HUES48 (cell line): ENCODE results near the gene PDIA2.

ENCODE experiments used
- H3K27ac ChIP-seq: one replicate; pipeline ENCODE4 v1.7.0; 2013; ENCODE audit warnings: low read depth, low read length, inconsistent platforms
- H3K27me3 ChIP-seq: 2 replicates; pipeline ENCODE4 v1.6.1; 2013; ENCODE audit warnings: mild to moderate bottlenecking, low read length; ENCODE audit not compliant: control insufficient read depth, insufficient read depth
- H3K36me3 ChIP-seq: 2 replicates; pipeline ENCODE4 v1.6.1; 2013; ENCODE audit warnings: low read length; ENCODE audit not compliant: control insufficient read depth, insufficient read depth
- H3K4me1 ChIP-seq: 2 replicates; pipeline ENCODE4 v1.6.1; 2013; ENCODE audit warnings: mild to moderate bottlenecking, low read length; ENCODE audit not compliant: control insufficient read depth, insufficient read depth
- H3K4me3 ChIP-seq: 2 replicates; pipeline ENCODE4 v1.5.1; 2013; ENCODE audit warnings: mild to moderate bottlenecking, low read depth, low read length
- H3K9ac ChIP-seq: 2 replicates; pipeline ENCODE4 v1.6.1; 2013; ENCODE audit warnings: mild to moderate bottlenecking, low read depth, low read length, moderate library complexity
- H3K9me3 ChIP-seq: 2 replicates; pipeline ENCODE4 v1.6.1; 2013; ENCODE audit warnings: low read length; ENCODE audit not compliant: control insufficient read depth, insufficient read depth

The PDIA2 gene

DNA sequence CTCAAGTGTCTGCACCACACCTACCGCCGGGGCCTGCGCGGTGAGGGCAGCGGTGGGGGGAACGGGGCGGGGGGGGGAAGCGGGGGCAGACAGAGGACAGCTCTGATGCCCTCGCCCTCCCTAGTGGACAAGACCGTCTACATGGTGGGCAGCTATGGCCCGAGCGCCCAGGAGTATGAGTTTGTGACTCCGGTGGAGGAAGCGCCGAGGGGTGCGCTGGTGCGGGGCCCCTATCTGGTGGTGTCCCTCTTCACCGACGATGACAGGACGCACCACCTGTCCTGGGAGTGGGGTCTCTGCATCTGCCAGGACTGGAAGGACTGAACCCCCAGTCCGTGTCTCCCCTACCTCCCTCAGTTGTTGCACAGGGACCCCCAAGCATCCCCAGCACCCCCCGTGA, 473 bp upstream of the PDIA2 start:
- no peak overlapping the region for H3K27ac ChIP-seq
- no peaks in the 10 kb centered on the region for H3K9me3 ChIP-seq
- no peaks in the 10 kb centered on the region for H3K4me1 ChIP-seq
- peaks cover 6% of the 10 kb centered on the region for H3K36me3 ChIP-seq
- H3K4me3 ChIP-seq = no peak overlapping the region
- H3K27me3 ChIP-seq = peaks cover 25% of the 10 kb centered on the region
- no peak overlapping the region for H3K9ac ChIP-seq

DNA sequence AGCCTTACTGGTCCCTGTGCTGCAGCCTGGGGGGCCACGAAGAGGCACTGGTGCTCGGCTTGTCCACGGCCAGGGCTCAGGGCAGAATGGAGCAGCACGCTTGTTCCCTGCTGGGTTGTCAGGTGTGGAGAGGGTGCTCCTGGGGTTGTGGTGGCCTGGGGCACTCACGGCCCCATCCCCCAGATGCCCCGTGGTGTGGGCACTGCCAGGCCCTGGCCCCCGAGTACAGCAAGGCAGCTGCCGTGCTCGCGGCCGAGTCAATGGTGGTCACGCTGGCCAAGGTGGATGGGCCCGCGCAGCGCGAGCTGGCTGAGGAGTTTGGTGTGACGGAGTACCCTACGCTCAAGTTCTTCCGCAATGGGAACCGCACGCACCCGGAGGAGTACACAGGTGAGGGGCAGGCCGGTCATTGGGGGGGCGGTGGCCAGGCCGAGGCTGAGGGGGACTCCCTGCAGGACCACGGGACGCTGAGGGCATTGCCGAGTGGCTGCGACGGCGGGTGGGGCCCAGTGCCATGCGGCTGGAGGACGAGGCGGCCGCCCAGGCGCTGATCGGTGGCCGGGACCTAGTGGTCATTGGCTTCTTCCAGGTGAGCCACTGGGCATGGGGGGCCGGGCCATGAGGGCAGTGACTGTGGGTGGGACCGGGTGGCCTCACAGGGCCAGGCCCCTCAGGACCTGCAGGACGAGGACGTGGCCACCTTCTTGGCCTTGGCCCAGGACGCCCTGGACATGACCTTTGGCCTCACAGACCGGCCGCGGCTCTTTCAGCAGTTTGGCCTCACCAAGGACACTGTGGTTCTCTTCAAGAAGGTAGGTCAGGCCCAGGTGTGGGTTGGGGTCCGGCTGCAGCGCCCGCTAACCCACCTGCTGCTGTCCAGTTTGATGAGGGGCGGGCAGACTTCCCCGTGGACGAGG, 1.5 kb downstream of the PDIA2 start:
- H3K4me3 ChIP-seq = no peak overlapping the region
- H3K27me3 ChIP-seq = peaks cover 20% of the 10 kb centered on the region
- H3K27ac ChIP-seq = no peak overlapping the region
- no peaks in the 10 kb centered on the region for H3K4me1 ChIP-seq
- peaks cover 25% of the 10 kb centered on the region for H3K36me3 ChIP-seq
- no peaks in the 10 kb centered on the region for H3K9me3 ChIP-seq
- no peak overlapping the region for H3K9ac ChIP-seq

DNA sequence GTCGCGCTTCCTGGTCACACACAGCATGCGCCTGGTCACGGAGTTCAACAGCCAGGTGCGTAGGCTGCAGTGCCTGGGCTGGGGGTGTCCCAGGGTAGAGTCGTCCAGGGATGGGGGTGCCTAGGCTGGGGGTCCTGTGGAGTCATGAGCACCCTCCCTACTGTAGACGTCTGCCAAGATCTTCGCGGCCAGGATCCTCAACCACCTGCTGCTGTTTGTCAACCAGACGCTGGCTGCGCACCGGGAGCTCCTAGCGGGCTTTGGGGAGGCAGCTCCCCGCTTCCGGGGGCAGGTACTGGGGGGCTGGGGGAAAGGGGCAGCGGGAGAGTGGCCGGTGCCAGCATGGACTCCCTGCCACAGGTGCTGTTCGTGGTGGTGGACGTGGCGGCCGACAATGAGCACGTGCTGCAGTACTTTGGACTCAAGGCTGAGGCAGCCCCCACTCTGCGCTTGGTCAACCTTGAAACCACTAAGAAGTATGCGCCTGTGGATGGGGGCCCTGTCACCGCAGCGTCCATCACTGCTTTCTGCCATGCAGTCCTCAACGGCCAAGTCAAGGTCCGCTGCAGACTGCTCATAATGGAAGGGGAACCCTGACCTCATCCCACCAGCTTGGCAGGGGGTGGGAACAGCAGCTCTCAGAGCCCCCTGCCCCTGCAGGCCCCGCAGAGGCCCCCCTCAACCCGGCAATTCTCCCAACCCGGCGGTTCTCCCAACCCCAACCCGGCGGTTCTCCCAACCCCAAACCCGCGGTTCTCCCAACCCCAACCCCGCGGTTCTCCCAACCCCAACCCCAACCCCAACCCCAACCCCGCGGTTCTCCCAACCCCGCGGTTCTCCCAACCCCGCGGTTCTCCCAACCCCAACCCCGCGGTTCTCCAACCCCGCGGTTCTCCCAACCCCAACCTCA, 2.4 kb downstream of the PDIA2 start:
- Histone ChIP-seq H3K27ac (no peak overlapping the region), H3K36me3 (peaks cover 29% of the 10 kb centered on the region), H3K9me3 (no peaks in the 10 kb centered on the region), H3K27me3 (peaks cover 14% of the 10 kb centered on the region), H3K4me1 (no peaks in the 10 kb centered on the region), H3K9ac (no peak overlapping the region), H3K4me3 (no peak overlapping the region)

DNA sequence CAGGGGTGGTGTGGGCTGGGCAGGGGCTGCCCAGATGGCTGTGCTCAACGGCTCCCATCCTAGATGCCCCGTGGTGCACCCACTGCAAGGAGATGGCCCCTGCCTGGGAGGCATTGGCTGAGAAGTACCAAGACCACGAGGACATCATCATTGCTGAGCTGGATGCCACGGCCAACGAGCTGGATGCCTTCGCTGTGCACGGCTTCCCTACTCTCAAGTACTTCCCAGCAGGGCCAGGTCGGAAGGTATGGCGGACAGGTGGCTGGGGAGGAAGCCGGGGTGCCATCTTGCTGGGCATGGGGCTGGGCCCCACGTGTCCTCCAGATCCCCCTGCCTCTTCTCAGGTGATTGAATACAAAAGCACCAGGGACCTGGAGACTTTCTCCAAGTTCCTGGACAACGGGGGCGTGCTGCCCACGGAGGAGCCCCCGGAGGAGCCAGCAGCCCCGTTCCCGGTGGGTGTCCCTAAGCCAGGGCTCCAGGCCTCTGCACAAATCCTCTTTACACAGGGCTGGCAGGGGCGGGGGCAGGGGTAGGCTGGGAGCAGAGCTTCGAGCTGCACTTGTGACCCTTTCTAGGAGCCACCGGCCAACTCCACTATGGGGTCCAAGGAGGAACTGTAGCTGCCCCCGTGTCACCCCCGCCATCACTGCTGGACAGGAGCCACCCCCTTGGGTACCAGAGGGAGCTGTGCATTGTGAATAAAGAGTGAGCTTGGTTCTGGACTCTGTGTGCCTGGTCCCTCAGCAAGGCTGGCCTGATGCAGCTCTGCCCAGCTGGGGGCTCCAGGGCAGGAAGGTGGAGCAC, 3.7 kb downstream of the PDIA2 start:
- Histone ChIP-seq H3K4me3 (no peak overlapping the region), H3K9ac (no peak overlapping the region), H3K9me3 (no peaks in the 10 kb centered on the region), H3K27ac (no peak overlapping the region), H3K4me1 (no peaks in the 10 kb centered on the region), H3K27me3 (peaks cover 3% of the 10 kb centered on the region; the same call in 1 of the 2 replicates), H3K36me3 (peaks cover 41% of the 10 kb centered on the region)

DNA sequence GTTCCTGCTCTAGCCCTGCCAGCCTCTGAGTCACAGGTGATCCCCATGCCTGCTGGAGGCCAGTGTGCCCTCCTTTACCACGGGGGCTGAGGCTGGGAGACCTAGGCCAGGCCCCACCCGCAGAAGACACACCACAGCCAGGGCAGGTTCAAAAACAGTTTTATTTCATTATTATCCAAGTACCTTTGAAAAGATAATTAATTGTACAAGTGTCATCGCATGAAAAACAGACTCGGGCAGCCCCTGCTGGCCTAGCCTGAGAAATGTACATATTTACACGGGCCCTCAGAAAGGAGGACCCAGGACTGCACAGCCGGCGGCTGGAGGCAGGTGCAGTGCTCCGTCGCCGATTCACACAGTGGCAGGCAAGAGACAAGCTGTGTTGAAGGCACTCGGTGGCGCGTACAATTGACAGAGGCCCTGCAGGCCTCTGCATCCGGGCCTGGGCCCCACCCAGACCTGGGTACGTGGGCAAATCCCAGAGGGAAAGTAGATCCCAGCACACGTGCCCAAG, 4.4 kb downstream of the PDIA2 start:
- Histone ChIP-seq H3K9ac (no peak overlapping the region), H3K27ac (no peak overlapping the region), H3K9me3 (no peaks in the 10 kb centered on the region), H3K27me3 (no peaks in the 10 kb centered on the region), H3K4me3 (no peak overlapping the region), H3K36me3 (peaks cover 44% of the 10 kb centered on the region), H3K4me1 (no peaks in the 10 kb centered on the region)

DNA sequence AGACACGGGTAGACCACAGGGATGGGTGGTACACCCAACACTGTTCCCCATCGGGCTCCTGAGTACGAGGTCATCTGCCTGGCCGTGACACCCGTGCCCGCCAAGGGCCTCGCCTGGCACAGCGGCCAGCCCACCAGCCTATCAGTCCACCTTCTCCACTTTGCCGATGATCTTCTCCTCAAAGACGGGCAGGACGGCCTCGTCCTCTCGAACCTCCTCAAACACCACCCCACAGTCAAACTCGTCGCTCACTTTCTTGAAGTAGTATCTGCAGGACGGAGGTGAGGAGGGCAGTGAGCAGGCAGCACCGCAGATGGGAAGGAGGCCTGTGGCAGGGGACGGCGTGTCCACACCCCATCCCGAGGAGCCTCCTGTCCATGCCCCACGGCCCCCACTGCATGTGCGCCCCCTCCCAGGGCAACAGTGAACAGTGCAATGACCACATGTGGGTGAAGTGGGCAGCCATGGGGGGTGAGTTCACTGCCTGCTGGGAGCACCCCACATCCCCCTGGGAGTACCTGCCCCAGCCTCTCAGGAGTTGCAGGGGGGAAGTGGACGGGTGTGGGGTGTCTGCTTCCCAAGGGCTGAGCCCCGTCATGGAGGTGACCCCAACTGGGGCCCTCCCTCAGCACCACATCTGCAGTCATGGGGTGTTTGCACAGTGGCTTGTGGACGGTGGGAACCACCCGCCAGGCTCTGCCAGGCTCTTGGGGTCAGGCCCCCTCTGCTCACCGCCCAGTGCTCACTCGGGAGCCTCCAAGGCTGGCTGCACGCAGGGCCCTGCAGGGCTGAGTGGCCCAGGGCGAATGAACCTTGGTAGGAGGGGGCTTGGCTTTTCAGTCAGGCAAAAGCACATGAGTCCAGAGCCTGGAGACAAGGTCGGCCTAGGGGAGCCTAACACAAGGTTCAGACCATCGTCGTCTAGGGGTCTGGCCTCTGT, 5.3 kb downstream of the PDIA2 start:
- no peak overlapping the region for H3K9ac ChIP-seq
- peaks cover 53% of the 10 kb centered on the region for H3K36me3 ChIP-seq
- H3K27ac ChIP-seq = no peak overlapping the region
- H3K4me1 ChIP-seq = no peaks in the 10 kb centered on the region
- H3K9me3 ChIP-seq = no peaks in the 10 kb centered on the region
- H3K4me3 ChIP-seq = no peak overlapping the region
- no peaks in the 10 kb centered on the region for H3K27me3 ChIP-seq

DNA sequence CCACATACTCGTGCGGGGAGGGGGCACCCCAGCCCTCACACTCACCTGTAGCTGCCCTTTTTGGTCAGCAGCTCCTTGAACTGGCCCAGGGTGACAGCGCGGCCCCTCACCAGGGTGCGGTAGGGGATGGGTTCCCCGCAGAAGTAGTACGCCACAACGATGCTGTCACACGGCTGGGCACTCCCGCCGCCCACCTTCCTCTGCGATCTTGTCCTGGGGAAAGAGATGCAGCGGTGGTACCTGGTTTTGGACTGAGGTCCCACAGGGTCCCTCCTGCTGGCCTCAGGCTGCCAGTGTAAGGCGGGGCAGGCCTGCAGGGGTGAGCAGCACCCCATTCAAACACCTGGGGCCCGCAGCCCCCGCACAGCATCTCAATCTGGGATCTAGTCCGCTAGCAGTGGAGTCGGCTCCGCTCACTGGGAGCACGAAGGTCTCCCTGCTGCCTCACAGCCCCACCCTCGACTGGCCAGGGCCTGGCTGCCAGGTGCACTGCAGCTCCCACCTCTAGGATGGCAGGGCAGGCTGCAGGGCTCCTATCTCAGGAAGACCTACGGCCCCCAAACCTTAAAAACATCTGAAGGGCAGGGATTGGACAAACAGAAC, 6.5 kb downstream of the PDIA2 start:
- Histone ChIP-seq H3K9me3 (no peaks in the 10 kb centered on the region), H3K4me3 (no peak overlapping the region), H3K27me3 (no peaks in the 10 kb centered on the region), H3K36me3 (peaks cover 59% of the 10 kb centered on the region), H3K27ac (no peak overlapping the region), H3K9ac (no peak overlapping the region), H3K4me1 (no peaks in the 10 kb centered on the region)

DNA sequence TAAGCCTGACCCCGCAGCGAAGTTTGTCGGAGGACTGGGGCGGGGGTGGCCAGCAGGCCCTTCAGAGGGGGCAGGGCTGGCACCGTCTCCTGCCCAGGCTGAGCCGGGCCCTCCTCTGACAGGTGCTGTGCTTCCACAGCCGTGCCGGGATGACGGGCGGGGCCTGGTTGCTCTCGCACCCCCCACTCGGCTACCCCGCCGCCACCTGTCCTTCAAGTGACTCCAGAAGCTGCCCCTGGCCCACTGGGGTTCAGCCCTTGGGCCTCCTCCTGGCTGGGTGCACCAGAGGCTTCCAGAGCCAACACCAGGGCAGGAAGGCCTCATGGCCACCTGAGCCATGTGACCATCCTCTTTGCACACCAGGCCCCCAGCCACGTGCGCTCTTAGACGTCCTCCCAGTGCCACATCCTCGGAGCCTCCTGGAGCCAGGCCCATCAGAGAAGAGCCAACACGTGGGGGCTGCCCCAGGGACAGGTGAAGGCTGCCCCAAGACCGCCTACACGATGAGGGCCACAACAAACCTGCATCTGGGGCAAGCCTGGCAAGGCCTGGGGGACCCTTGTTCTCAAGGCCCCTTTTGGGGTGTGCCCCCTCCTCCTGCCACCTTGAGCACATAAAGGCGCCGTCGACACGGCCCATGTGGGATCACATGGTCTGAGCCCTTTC, 7.2 kb downstream of the PDIA2 start:
- H3K27me3 ChIP-seq = no peaks in the 10 kb centered on the region
- no peaks in the 10 kb centered on the region for H3K4me1 ChIP-seq
- no peak overlapping the region for H3K9ac ChIP-seq
- H3K36me3 ChIP-seq = peaks cover 59% of the 10 kb centered on the region
- no peaks in the 10 kb centered on the region for H3K9me3 ChIP-seq
- H3K27ac ChIP-seq = no peak overlapping the region
- no peak overlapping the region for H3K4me3 ChIP-seq

DNA sequence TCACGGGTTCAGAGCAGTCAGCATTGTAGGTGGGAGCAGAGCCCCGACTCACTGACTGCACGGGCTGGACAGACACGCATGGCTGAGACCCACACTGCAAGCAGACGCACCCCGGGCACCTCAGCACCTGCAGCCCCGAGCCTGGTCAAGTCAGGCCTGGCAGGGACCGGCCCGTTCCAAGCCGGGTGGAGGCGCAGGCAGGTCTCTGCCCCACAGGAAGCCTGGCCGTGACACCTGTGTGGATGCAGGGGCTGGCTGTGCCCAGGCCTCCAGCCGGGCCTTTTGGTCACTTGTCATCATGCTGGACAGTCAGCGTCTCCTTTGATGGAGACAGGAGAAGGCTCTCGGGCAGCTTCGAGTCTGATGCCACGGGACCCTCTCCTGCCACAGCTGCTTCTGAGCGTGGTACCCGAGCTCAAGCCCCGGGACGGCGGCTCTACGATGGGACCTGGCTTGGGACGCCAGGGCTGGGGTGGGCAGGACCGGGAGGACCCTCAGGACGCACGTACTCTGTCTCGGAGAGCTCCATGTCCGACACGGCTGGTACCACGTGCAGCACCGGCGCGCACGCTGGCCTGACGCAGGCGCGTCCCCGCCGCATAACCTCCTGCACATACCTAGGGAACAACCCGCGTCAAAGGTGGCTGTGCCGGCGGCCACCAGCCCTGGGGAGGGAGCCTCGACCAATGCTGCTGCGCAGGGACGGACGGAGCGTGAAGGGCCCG, 7.9 kb downstream of the PDIA2 start:
- H3K9me3 ChIP-seq = no peaks in the 10 kb centered on the region
- H3K27me3 ChIP-seq = no peaks in the 10 kb centered on the region
- H3K4me1 ChIP-seq = no peaks in the 10 kb centered on the region
- no peak overlapping the region for H3K27ac ChIP-seq
- H3K4me3 ChIP-seq = no peak overlapping the region
- H3K36me3 ChIP-seq = peaks cover 59% of the 10 kb centered on the region
- no peak overlapping the region for H3K9ac ChIP-seq
